Endothelial cell of umbilical vein (primary cell): ENCODE data around the gene ASGR1. TPM values are rescaled to one million over a fixed set of nuclear protein-coding genes. Genes with fewer than 3 reads are reported as not detected.

ENCODE experiments used
- BruUV-seq: library from RNA; stranded (reverse); fragments of 400-500 nt; replicated peaks from 2 replicates; lab custom pipeline; 2021; lab: Mats Ljungman, UMichigan
- CTCF ChIA-PET: fragments of 300-600, 350-600 bp; sonication (Branson Sonifier 250); formaldehyde crosslinking; loops from one replicate; lab custom pipeline; 2021; ENCODE audit warnings: antibody characterized with exemption, inconsistent platforms; lab: Charles Lee
- POLR2A ChIA-PET: fragments of 300-600, 350-600 bp; sonication (Branson Sonifier 250); formaldehyde crosslinking; loops from one replicate; lab custom pipeline; 2021; ENCODE audit warnings: antibody characterized with exemption, inconsistent platforms; lab: Charles Lee
- DNase-seq: peaks from one replicate; pipeline ENCODE4 v3.0.0-alpha.2; 2011; ENCODE audit warnings: low read depth, low spot score
- FAIRE-seq: peaks from 2 replicates; lab custom pipeline; 2011; peaks lifted over from hg19 to GRCh38; lab: Jason Lieb, UNC
- H2AFZ ChIP-seq: 2 replicates; pipeline ENCODE4 v1.6.0; 2012; ENCODE audit warnings: low read depth, low read length, control low read depth, inconsistent platforms
- H3K27ac ChIP-seq: 2 replicates; pipeline ENCODE4 v1.5.1; 2011; ENCODE audit warnings: low read depth, mild to moderate bottlenecking, control low read depth, low read length, moderate library complexity; ENCODE audit not compliant: insufficient read depth
- H3K27me3 ChIP-seq, 2 experiments: 2 replicates each; pipeline versions ENCODE4 v1.6.0 to v1.6.1; 2011; ENCODE audit warnings: low read length in 2 of 2, mixed read lengths in 1 of 2; ENCODE audit not compliant: control insufficient read depth in 2 of 2, insufficient read depth in 2 of 2
- H3K36me3 ChIP-seq, 2 experiments: 2 replicates in 1 of 2; 3 replicates in 1 of 2; pipeline ENCODE4 v1.5.1; 2011; ENCODE audit warnings: low read length in 2 of 2, mild to moderate bottlenecking in 1 of 2, moderate library complexity in 1 of 2; ENCODE audit not compliant: control insufficient read depth in 2 of 2, insufficient read depth in 2 of 2; ENCODE audit errors: extremely low read depth in 1 of 2
- H3K4me1 ChIP-seq: 3 replicates; pipeline ENCODE4 v1.5.1; 2011; ENCODE audit warnings: mild to moderate bottlenecking, low read length; ENCODE audit not compliant: control insufficient read depth, insufficient read depth; ENCODE audit errors: extremely low read depth
- H3K4me2 ChIP-seq: 2 replicates; pipeline ENCODE4 v1.6.1; 2011; ENCODE audit warnings: low read length, control low read depth, mixed read lengths; ENCODE audit not compliant: insufficient read depth
- H3K4me3 ChIP-seq, 3 experiments: fragments of 200-600 bp in 1 of 3; sonication (generic), shearing (Covaris generic) in 1 of 3; replicated peaks in 1 of 3; 2 replicates each; pipeline ENCODE4 v1.5.1; 2011 to 2016; ENCODE audit warnings: control low read depth in 3 of 3, low read length in 3 of 3, mild to moderate bottlenecking in 2 of 3, inconsistent platforms in 1 of 3, low read depth in 1 of 3, moderate library complexity in 1 of 3; ENCODE audit not compliant: insufficient read depth in 1 of 3
- H3K79me2 ChIP-seq: 2 replicates; pipeline ENCODE4 v1.6.0; 2012; ENCODE audit warnings: low read length, inconsistent platforms; ENCODE audit not compliant: control insufficient read depth, insufficient read depth
- H3K9ac ChIP-seq: replicated peaks from 2 replicates; pipeline ENCODE3; 2011; ENCODE audit warnings: low read length, control low read depth; ENCODE audit not compliant: insufficient read depth; ENCODE audit errors: extremely low read depth
- H3K9me1 ChIP-seq: replicated peaks from 3 replicates; pipeline ENCODE4 v1.6.0; 2011; ENCODE audit warnings: mild to moderate bottlenecking, low read length; ENCODE audit not compliant: control insufficient read depth, insufficient read depth; ENCODE audit errors: extremely low read depth
- H3K9me3 ChIP-seq: replicated peaks from 2 replicates; pipeline ENCODE4 v1.5.1; 2012; ENCODE audit warnings: low read length, inconsistent platforms; ENCODE audit not compliant: control insufficient read depth, insufficient read depth
- H4K20me1 ChIP-seq: replicated peaks from 2 replicates; pipeline ENCODE3; 2011; ENCODE audit warnings: mild to moderate bottlenecking, low read length; ENCODE audit not compliant: control insufficient read depth, insufficient read depth; ENCODE audit errors: extremely low read depth
- EZH2 ChIP-seq: IDR thresholded peaks from 2 replicates; pipeline ENCODE4 v1.6.1; 2012; ENCODE audit warnings: borderline replicate concordance, low read depth, mild to moderate bottlenecking, moderate library complexity, low read length, inconsistent platforms; ENCODE audit not compliant: severe bottlenecking
- FOS ChIP-seq: IDR thresholded peaks from 2 replicates; pipeline ENCODE4 v1.6.1; 2011; ENCODE audit warnings: mild to moderate bottlenecking, low read length, moderate library complexity, borderline replicate concordance; ENCODE audit not compliant: insufficient read depth
- GATA2 ChIP-seq: IDR thresholded peaks from 2 replicates; pipeline ENCODE4 v1.7.0; 2011; ENCODE audit warnings: low read depth, mild to moderate bottlenecking, moderate library complexity, mixed read lengths, low read length; ENCODE audit not compliant: insufficient read length, insufficient read depth
- JUN ChIP-seq: IDR thresholded peaks from 2 replicates; pipeline ENCODE4 v1.6.1; 2011; ENCODE audit warnings: borderline replicate concordance, low read depth; ENCODE audit not compliant: insufficient read length, insufficient read depth
- MYC ChIP-seq: IDR thresholded peaks from one replicate; pipeline ENCODE4 v1.6.1; 2011; ENCODE audit warnings: mild to moderate bottlenecking, low read depth, low read length
- POLR2A ChIP-seq: IDR thresholded peaks from 2 replicates; pipeline ENCODE4 v1.6.1; 2012; ENCODE audit warnings: low read depth, mild to moderate bottlenecking, control low read depth, low read length
- POLR2AphosphoS5 ChIP-seq: IDR thresholded peaks from 2 replicates; pipeline ENCODE4 v1.6.1; 2012; ENCODE audit warnings: low read depth, mild to moderate bottlenecking, control low read depth, low read length, moderate library complexity; ENCODE audit not compliant: insufficient read depth
- dilution Hi-C: fragments of 300-500 bp; cut with MboI; formaldehyde crosslinking; loops from one replicate; pipeline ENCODE4 v1.15.0; 2019; ENCODE audit warnings: low sequenced_read_pairs; ENCODE audit not compliant: extremely low pct_ligation_motif_present
- intact Hi-C: fragments of 100-400 bp; cut with micrococcal nuclease; formaldehyde crosslinking; loops from one replicate; pipeline ENCODE4 v1.10.0; 2022
- polyA plus RNA-seq, 4 experiments: library from polyadenylated mRNA; depleted of rRNA in 3 of 4; stranded (reverse) in 3 of 4; unstranded in 1 of 4; fragments of >200 nt; gene quantifications; 2 replicates each; pipeline versions ENCODE4 v1.2.1 to v1.2.3, GENCODE V29; 2011 to 2012; ENCODE audit warnings: missing spikeins in 1 of 4
- total RNA-seq: library from RNA; stranded (reverse); gene quantifications from 2 replicates; pipeline ENCODE4 v1.2.3, GENCODE V29; 2021
- TF ChIP-seq, protein P1 (sequence below): IDR thresholded peaks from 2 replicates; pipeline ENCODE4 v1.6.1; 2011; ENCODE audit not compliant: insufficient read depth, insufficient read length
- TF ChIP-seq, protein P2 (sequence below), 2 donors: IDR thresholded peaks; 1 replicate in 1 of 2; 2 replicates in 1 of 2; pipeline ENCODE4 v1.5.1; 2011; ENCODE audit warnings: low read length in 2 of 2, mild to moderate bottlenecking in 2 of 2, moderate library complexity in 2 of 2, control low read depth in 1 of 2, inconsistent platforms in 1 of 2, low read depth in 1 of 2; ENCODE audit not compliant: insufficient read depth in 1 of 2; ENCODE audit errors: extremely low read depth in 1 of 2

ASGR1 gene
- total and polyA plus RNA-seq, 2 donors (not counting 3 experiments of a cell fraction or from before 2014, with no cell fraction given): 10.2 to 12.5 TPM

DNA sequence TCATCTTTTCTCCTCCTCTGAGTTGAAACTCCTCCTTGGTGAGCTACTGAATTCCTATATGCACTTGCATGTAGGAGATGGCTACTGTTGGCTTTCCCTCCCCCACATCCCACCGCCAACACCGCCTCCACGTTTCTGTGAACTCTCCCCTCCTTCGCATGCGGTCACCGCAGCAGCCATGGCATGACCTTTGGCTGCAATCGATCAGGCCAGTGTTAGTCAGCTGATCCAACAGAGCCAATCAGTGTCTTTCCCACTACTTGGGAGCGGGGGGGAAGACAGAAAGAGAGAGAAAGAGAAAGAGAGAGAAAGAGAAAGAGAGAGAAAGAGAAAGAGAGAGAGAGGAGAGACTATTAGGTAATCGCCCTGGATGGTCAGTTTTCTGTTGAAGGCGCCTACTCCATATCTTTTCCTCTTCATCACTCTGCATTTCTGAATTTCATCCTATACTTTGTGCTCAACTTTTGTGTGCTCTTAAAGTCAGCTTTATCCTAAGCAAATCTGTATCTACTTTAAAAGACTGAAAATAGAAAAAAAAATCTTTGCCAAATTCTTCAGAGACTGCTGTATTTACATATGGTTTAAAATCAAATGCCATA, 22.7 kb downstream of the ASGR1 start:
- no peaks in the 10 kb centered on the region for H4K20me1 ChIP-seq
- H3K27ac ChIP-seq: no peak overlapping the region
- DNase-seq: no peak
- H2AFZ ChIP-seq: no peak overlapping the region
- no TSS peak for BruUV-seq
- intact Hi-C loops: no loop called here
- no peak overlapping the region for H3K9ac ChIP-seq
- H3K36me3 ChIP-seq: no peaks in the 10 kb centered on the region
- H3K4me3 ChIP-seq: no peak overlapping the region
- no peaks in the 10 kb centered on the region for H3K79me2 ChIP-seq
- no peak for FAIRE-seq
- peaks cover 9 to 14% of the 10 kb centered on the region in 2 experiments for H3K27me3 ChIP-seq
- dilution Hi-C loops: no loop called here
- ChIA-PET CTCF (interaction anchor here (1.5 kb wide), 1 partner anchor 21 kb away, joined by 5 read pairs; no protein-coding TSS in a partner anchor), POLR2A (no interaction called here)
- no peak overlapping the region for H3K4me2 ChIP-seq
- H3K9me1 ChIP-seq: no peaks in the 10 kb centered on the region
- H3K9me3 ChIP-seq: no peaks in the 10 kb centered on the region
- TF ChIP-seq, protein P1, sequence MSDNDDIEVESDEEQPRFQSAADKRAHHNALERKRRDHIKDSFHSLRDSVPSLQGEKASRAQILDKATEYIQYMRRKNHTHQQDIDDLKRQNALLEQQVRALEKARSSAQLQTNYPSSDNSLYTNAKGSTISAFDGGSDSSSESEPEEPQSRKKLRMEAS: no peak
- no peaks in the 10 kb centered on the region for H3K4me1 ChIP-seq

DNA sequence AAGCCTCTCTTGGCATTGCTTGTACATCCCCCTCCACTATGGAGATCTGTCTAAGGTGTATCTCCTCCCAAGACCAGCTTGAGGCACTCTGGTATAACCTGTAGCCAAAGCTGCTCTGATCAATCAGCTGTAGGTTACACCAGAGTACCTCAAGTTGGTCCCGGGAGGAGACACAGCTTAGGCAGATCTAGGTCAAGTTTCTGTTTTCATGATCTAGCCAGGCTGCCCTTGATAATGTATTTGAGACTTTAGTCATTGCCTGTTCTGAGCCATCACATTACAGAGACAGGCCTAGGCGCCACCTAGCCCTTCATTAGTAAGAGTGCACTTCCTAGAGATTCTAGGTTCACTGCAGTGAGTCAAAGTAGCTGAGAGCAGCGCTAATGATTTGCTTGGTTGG, 31.4 kb downstream of the ASGR1 start:
- H3K9me1 ChIP-seq: no peaks in the 10 kb centered on the region
- ChIA-PET POLR2A (no interaction called here), CTCF (interaction anchor here (1.2 to 1.4 kb wide), 4 partner anchors 14 to 102 kb away, joined by 3 to 4 read pairs (median 3); no protein-coding TSS in a partner anchor)
- dilution Hi-C loops: no loop called here
- no peak overlapping the region for H3K4me2 ChIP-seq
- no TSS peak for BruUV-seq
- DNase-seq (no peak), FAIRE-seq (no peak)
- TF ChIP-seq MYC (no peak), GATA2 (no peak), POLR2A (no peak), JUN (no peak), FOS (no peak), EZH2 (no peak), POLR2AphosphoS5 (no peak)
- TF ChIP-seq, protein P2, sequence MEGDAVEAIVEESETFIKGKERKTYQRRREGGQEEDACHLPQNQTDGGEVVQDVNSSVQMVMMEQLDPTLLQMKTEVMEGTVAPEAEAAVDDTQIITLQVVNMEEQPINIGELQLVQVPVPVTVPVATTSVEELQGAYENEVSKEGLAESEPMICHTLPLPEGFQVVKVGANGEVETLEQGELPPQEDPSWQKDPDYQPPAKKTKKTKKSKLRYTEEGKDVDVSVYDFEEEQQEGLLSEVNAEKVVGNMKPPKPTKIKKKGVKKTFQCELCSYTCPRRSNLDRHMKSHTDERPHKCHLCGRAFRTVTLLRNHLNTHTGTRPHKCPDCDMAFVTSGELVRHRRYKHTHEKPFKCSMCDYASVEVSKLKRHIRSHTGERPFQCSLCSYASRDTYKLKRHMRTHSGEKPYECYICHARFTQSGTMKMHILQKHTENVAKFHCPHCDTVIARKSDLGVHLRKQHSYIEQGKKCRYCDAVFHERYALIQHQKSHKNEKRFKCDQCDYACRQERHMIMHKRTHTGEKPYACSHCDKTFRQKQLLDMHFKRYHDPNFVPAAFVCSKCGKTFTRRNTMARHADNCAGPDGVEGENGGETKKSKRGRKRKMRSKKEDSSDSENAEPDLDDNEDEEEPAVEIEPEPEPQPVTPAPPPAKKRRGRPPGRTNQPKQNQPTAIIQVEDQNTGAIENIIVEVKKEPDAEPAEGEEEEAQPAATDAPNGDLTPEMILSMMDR (IDR thresholded peaks at IDR 0.05; ENCODE audit: extremely low read depth in 1 of 2, insufficient read depth in 1 of 2, low read depth in 1 of 2, low read length in 2 of 2): no peak
- TF ChIP-seq, protein P1: no peak
- H3K27me3 ChIP-seq: peaks cover 0 to 7% of the 10 kb centered on the region in 2 experiments
- H3K9me3 ChIP-seq: no peaks in the 10 kb centered on the region
- H3K9ac ChIP-seq: no peak overlapping the region
- no peaks in the 10 kb centered on the region for H4K20me1 ChIP-seq
- intact Hi-C loops: no loop called here
- no peaks in the 10 kb centered on the region for H3K79me2 ChIP-seq
- no peak overlapping the region for H3K4me3 ChIP-seq
- H3K36me3 ChIP-seq: no peaks in the 10 kb centered on the region
- H3K4me1 ChIP-seq: peaks cover 4% of the 10 kb centered on the region
- no peak overlapping the region for H2AFZ ChIP-seq
- no peak overlapping the region for H3K27ac ChIP-seq
